Testis (tissue), 3 donors: ENCODE results near the gene MAP2K5. TPM values are rescaled to one million over a fixed set of nuclear protein-coding genes. Genes with fewer than 3 reads are reported as not detected.

Source experiments
- DNase-seq: peaks from one replicate; pipeline ENCODE4 v3.0.0-alpha.2; 2019
- H3K27ac ChIP-seq, 2 donors: fragments of 200-600 bp; sonication (generic); one replicate each; pipeline ENCODE4 v1.5.1; 2019
- H3K27me3 ChIP-seq: fragments of 200-600 bp; sonication (generic); one replicate; pipeline ENCODE4 v1.5.1; 2019
- H3K36me3 ChIP-seq: fragments of 200-600 bp; sonication (generic); one replicate; pipeline ENCODE4 v1.5.1; 2017; ENCODE audit warnings: low read depth; ENCODE audit errors: missing control alignments
- H3K4me1 ChIP-seq: fragments of 200-600 bp; sonication (generic); one replicate; pipeline ENCODE4 v1.5.1; 2019
- H3K4me3 ChIP-seq, 2 donors: fragments of 200-600 bp; sonication (generic); one replicate each; pipeline ENCODE4 v1.5.1; 2017 to 2019
- H3K9me3 ChIP-seq: fragments of 200-600 bp; sonication (generic); one replicate; pipeline ENCODE4 v1.5.1; 2017
- POLR2A ChIP-seq: fragments of 450-650 bp; IDR thresholded peaks from one replicate; pipeline ENCODE4 v1.6.1; 2017; ENCODE audit warnings: antibody characterized with exemption, mild to moderate bottlenecking, moderate library complexity
- WGBS, 2 donors: methylation state at CpG; one replicate each; pipeline ENCODE4 v1.1.5; 2018; 5-methylcytosine and 5-hydroxymethylcytosine counted together
- intact Hi-C: fragments of 100-400 bp; cut with DNase I; formaldehyde crosslinking; loops from one replicate; pipeline ENCODE4 v1.15.1; 2023; ENCODE audit warnings: low total_unique reads
- polyA plus RNA-seq: library from polyadenylated mRNA; stranded (reverse); fragments of 350-450 nt; fragmentation: Illumina TruSeq; extraction: RNeasy Lipid Tissue Mini Kit (QIAGEN cat#74804); gene quantifications from one replicate; pipeline ENCODE4 v1.2.3, GENCODE V29; 2014; ENCODE audit warnings: low read depth, low replicate concordance; ENCODE audit not compliant: insufficient read depth
- total RNA-seq, 2 donors: library from RNA; depleted of rRNA; stranded (reverse); fragments of >200 nt; gene quantifications; one replicate each; pipeline ENCODE4 v1.2.3, GENCODE V29; 2016
- TF ChIP-seq, protein P1 (sequence below), 3 experiments: fragments of 450-650 bp in 2 of 3; fragments of 200-600 bp in 1 of 3; sonication (generic) in 1 of 3; IDR thresholded peaks; one replicate each; pipeline ENCODE4 v1.5.1; 2016 to 2019; ENCODE audit warnings: antibody characterized with exemption in 3 of 3, mild to moderate bottlenecking in 2 of 3, moderate library complexity in 1 of 3

MAP2K5 gene
- total and polyA plus RNA-seq, 3 donors from 2014 or later, result 28.0 to 34.3 (median 31.2) TPM

DNA sequence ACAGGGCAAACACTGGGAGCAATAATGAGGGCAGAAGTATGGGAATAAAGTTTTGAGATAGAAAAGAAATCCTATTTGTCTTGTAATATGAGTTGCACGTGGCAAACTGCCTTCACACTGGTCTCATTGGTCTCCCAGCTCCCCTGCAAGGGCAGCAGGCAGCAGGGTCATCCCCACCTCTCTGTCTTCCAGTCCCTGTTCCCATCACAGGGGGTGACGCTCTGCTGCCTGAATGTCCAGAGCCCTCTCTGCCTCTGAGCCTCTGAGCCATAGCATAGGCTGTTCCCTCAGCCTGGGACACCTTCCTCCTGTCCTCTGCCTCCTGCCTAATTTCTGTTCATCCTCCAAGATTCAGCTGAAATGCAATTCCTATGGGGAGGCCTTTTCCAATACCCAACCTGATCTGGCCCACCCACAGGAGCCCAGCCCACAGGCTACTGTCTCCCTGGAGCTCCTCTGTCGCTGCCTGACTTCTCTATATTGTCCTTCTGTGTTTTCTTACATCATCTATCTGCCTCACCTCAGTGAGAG lies 270.7 kb downstream of the MAP2K5 start:
- H3K4me3 ChIP-seq, result no peak overlapping the region
- H3K27me3 ChIP-seq, result no peaks in the 10 kb centered on the region
- no peak for DNase-seq
- no peaks in the 10 kb centered on the region for H3K9me3 ChIP-seq
- no peak overlapping the region for H3K27ac ChIP-seq
- 82 to 86% methylated on average over 3 of the region's 3 CpGs for WGBS, 2 donors
- no peaks in the 10 kb centered on the region for H3K4me1 ChIP-seq
- intact Hi-C loops, result no loop called here
- no peak for TF ChIP-seq POLR2A
- TF ChIP-seq, protein P1, sequence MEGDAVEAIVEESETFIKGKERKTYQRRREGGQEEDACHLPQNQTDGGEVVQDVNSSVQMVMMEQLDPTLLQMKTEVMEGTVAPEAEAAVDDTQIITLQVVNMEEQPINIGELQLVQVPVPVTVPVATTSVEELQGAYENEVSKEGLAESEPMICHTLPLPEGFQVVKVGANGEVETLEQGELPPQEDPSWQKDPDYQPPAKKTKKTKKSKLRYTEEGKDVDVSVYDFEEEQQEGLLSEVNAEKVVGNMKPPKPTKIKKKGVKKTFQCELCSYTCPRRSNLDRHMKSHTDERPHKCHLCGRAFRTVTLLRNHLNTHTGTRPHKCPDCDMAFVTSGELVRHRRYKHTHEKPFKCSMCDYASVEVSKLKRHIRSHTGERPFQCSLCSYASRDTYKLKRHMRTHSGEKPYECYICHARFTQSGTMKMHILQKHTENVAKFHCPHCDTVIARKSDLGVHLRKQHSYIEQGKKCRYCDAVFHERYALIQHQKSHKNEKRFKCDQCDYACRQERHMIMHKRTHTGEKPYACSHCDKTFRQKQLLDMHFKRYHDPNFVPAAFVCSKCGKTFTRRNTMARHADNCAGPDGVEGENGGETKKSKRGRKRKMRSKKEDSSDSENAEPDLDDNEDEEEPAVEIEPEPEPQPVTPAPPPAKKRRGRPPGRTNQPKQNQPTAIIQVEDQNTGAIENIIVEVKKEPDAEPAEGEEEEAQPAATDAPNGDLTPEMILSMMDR (IDR thresholded peaks at IDR 0.05), result no peak
- H3K36me3 ChIP-seq, result no peaks in the 10 kb centered on the region

DNA sequence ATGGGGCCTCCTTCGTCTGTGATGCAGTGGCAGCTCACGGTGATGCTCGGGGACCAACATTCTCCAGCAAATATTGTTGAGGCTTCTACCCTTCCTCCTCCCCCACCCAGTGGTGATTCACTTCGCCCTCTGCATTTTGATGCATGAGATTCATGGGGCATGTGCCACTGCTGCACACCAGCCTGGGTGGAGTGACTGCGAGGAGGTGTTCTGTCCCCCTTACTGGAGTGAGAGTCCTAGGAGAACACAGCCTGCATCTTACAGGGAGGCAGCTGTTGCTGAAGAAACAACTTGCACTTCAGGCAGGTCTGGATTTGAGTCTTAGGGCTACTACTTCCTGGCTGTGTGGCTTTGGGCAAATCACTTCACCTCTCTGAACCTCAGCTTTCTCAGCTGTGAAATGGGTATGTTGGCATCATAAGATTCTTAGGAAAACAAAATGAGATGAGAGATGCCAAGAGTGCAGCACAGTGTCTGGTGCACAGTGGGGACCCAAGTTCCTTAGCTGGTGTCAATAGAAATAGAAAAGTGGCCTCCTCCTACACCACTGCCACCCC lies 272.6 kb downstream of the MAP2K5 start:
- Histone ChIP-seq H3K36me3 (no peaks in the 10 kb centered on the region), H3K27me3 (no peaks in the 10 kb centered on the region), H3K4me3 (no peak overlapping the region), H3K9me3 (no peaks in the 10 kb centered on the region), H3K4me1 (no peaks in the 10 kb centered on the region), H3K27ac (no peak overlapping the region)
- intact Hi-C loops, result no loop called here
- DNase-seq, result no peak
- TF ChIP-seq, protein P1 (IDR thresholded peaks at IDR 0.05), result no peak
- no peak for TF ChIP-seq POLR2A
- 83 to 87% methylated on average over 4 to 5 of the region's 5 CpGs for WGBS, 2 donors

DNA sequence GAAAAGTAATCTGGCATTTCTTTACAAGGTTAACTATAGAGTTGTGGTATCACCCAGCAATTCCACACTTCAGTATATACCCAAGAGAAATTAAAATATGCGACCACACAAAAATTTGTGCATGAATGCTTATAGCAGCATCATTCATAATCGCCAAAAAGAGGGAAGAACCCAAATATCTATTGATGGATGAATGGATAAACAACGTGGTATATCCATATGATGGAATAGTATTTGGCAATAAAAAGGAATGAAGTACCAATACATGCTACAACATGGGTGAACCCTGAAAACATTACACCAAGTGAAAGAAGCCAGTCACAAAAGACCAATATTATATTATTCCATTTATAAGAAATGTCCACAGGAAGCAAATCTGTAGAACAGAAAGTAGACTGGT lies 274.2 kb downstream of the MAP2K5 start:
- intact Hi-C loops, result no loop called here
- Histone ChIP-seq H3K36me3 (no peaks in the 10 kb centered on the region), H3K4me1 (peaks cover 3% of the 10 kb centered on the region), H3K27ac (no peak overlapping the region), H3K9me3 (no peaks in the 10 kb centered on the region), H3K4me3 (no peak overlapping the region), H3K27me3 (no peaks in the 10 kb centered on the region)
- TF ChIP-seq POLR2A, result no peak
- TF ChIP-seq, protein P1 (IDR thresholded peaks at IDR 0.05), result no peak
- WGBS, 2 donors, result 81 to 83% methylated on average over 3 of the region's 3 CpGs
- no peak for DNase-seq

DNA sequence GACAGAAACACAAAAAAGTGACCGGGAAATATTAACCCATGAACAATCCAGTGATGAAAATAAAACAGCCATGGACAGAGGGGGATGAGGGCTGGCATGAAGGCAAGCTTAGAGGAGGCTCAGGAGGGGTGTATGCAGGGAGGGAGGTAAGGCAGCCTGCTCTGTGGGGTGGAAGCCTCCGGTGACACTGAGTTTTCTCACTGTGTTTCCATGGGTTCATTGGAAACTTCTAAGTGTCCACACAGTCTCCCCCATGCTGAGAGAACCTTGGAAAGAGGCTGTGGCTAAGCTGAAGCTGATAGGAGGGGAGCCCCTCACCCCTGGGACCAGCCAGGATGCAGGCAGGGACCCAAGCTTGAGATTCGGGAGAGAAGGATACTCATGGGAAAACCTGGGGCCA lies 276.0 kb downstream of the MAP2K5 start:
- WGBS, 2 donors, result 60 to 80% methylated on average over 3 of the region's 3 CpGs
- DNase-seq, result no peak
- peaks cover 3% of the 10 kb centered on the region for H3K4me1 ChIP-seq
- H3K9me3 ChIP-seq, result no peaks in the 10 kb centered on the region
- H3K36me3 ChIP-seq, result no peaks in the 10 kb centered on the region
- no peak overlapping the region for H3K27ac ChIP-seq
- TF ChIP-seq, protein P1 (IDR thresholded peaks at IDR 0.05), result no peak
- TF ChIP-seq POLR2A, result no peak
- H3K4me3 ChIP-seq, result no peak overlapping the region
- no peaks in the 10 kb centered on the region for H3K27me3 ChIP-seq
- intact Hi-C loops, result no loop called here

DNA sequence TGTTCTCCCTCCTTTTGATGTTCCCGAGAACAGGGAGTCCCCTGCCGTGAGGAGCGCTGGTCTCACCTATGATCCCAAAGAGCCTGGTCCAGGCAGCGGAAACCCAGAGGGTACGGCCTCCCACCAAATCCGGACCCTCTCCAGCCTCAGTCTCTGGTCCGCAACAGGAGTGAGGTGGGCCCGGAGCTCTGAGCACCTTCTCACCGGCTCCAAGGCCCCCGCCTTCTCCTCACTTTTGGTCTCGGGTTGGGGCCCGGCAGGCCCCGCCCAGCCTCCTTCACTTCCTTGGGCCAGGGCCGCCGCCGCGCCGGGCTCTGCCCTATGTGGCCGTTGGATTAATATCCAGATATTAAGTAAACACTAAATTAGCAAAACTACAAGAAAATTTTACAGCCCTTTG lies 277.1 kb downstream of the MAP2K5 start:
- intact Hi-C loops, result no loop called here
- no peak overlapping the region for H3K4me3 ChIP-seq
- no peaks in the 10 kb centered on the region for H3K36me3 ChIP-seq
- WGBS, 2 donors, result 8 to 11% methylated on average over 13 to 19 of the region's 19 CpGs
- TF ChIP-seq, protein P1 (IDR thresholded peaks at IDR 0.05), result no peak
- no peak for TF ChIP-seq POLR2A
- no peak for DNase-seq
- H3K27me3 ChIP-seq, result no peaks in the 10 kb centered on the region
- H3K4me1 ChIP-seq, result peaks cover 3% of the 10 kb centered on the region
- no peak overlapping the region for H3K27ac ChIP-seq
- H3K9me3 ChIP-seq, result no peaks in the 10 kb centered on the region
